ENCODE data around the gene NMNAT2.
"Not testable (repeated sequence)": the region's sequence is repeated elsewhere in the genome, so short reads cannot be mapped to it uniquely, and the experiment has no call there.

NMNAT2 gene

GRCh38 chr1:183450093-183450492, 31.9 kb upstream of the NMNAT2 start:
- no peak overlapping the region for H3K27ac ChIP-seq
- H3K36me3 ChIP-seq: no peaks in the 10 kb centered on the region
- no peak overlapping the region for H3K4me3 ChIP-seq
- H3K4me2 ChIP-seq: no peak overlapping the region
- H4K20me1 ChIP-seq: no peaks in the 10 kb centered on the region
- no peak for TF ChIP-seq Cebpa-rat (IDR thresholded peaks at IDR 0.05)
- H3K27me3 ChIP-seq: no peaks in the 10 kb centered on the region
- H3K4me1 ChIP-seq: no peaks in the 10 kb centered on the region
- no peaks in the 10 kb centered on the region for H3K9me3 ChIP-seq (replicated peaks in 1 of 11)
- no peak overlapping the region for H3K9ac ChIP-seq

DNA sequence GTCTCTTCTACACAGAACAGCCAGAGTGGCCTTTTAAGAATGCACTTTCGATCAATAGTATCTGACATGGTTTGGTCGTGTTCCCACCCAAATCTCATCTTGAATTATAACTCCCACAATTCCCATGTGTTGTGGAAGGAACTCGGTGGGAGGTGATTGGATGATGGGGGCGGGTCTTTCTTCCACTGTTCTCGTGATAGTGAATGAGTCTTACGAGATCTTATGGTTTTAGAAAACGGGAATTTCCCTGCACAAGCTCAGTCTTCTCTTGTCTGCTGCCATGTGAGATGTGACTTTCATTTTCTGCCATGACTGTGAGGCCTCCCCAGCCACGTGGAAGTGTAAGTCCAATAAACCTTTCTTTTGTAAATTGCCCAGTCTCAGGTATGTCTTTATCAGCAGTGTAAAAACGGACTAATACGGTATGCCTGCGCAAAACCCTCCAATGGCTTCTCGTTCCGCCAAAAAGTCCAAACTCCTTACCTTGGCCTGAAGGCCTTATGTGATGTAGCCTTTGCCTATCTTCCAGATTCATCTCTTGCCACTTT, 31.1 kb upstream of the NMNAT2 start:
- H3K4me1 ChIP-seq: no peaks in the 10 kb centered on the region
- H4K20me1 ChIP-seq: no peaks in the 10 kb centered on the region
- no peaks in the 10 kb centered on the region for H3K36me3 ChIP-seq
- H3K4me2 ChIP-seq: no peak overlapping the region
- H3K9me3 ChIP-seq (replicated peaks in 1 of 11): no peaks in the 10 kb centered on the region
- TF ChIP-seq Cebpa-rat (IDR thresholded peaks at IDR 0.05): no peak
- H3K27me3 ChIP-seq: no peaks in the 10 kb centered on the region
- no peak overlapping the region for H3K9ac ChIP-seq
- H3K27ac ChIP-seq: no peak overlapping the region
- no peak overlapping the region for H3K4me3 ChIP-seq

DNA sequence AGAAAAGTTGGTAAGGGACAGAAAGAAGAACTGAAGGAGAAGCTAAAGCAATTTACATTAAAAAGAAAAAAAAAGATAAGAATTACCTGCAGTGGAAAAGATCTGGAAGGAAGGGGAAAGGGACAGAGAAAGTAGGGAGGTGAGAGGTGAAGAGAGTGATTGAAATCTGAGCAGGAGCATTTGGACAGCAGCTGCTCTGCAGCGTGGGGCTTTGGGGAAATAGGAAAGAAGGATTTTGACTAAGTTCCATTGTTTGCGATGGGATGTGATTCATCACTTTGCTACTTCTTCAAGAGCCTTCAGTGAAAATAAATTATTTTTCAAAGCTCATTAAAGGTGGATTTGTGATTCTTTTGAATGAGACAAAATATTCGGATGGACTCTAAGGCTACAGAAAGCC, 26.1 kb upstream of the NMNAT2 start:
- no peaks in the 10 kb centered on the region for H4K20me1 ChIP-seq
- H3K4me3 ChIP-seq: no peak overlapping the region
- H3K4me2 ChIP-seq: no peak overlapping the region
- H3K36me3 ChIP-seq: no peaks in the 10 kb centered on the region
- H3K9me3 ChIP-seq (replicated peaks in 1 of 11): no peaks in the 10 kb centered on the region
- no peak overlapping the region for H3K9ac ChIP-seq
- H3K4me1 ChIP-seq: peaks cover 0 to 7% (median 0%) of the 10 kb centered on the region in 10 experiments; a peak in 2 of 20 replicates
- no peaks in the 10 kb centered on the region for H3K27me3 ChIP-seq
- H3K27ac ChIP-seq: no peak overlapping the region
- TF ChIP-seq Cebpa-rat (IDR thresholded peaks at IDR 0.05): no peak

DNA sequence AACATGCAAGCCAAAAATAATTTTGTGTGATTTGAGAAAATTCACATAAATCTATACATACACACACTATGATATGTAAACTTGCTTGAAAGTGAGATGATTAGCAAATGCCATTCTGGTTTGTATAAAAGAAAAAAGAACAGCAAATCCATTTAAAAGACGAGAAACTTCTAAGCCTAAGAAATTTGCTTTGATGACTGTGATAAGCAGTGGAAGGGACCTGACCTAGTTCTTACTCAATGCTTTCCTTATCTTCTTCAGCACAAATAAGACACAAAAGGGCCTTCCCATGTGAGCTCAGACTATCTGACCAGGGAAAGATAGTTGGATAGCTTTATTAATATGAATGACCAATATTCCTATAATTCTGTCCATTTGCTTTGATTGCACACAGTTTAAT, 25.3 kb upstream of the NMNAT2 start:
- Histone ChIP-seq H3K4me3 (no peak overlapping the region), H3K9ac (no peak overlapping the region), H3K36me3 (no peaks in the 10 kb centered on the region), H3K4me1 (peaks cover 0 to 7% (median 0%) of the 10 kb centered on the region in 10 experiments; a peak in 2 of 20 replicates), H4K20me1 (no peaks in the 10 kb centered on the region), H3K27ac (no peak overlapping the region), H3K4me2 (no peak overlapping the region), H3K27me3 (no peaks in the 10 kb centered on the region), H3K9me3 (replicated peaks in 1 of 11) (no peaks in the 10 kb centered on the region)
- TF ChIP-seq Cebpa-rat (IDR thresholded peaks at IDR 0.05): no peak

DNA sequence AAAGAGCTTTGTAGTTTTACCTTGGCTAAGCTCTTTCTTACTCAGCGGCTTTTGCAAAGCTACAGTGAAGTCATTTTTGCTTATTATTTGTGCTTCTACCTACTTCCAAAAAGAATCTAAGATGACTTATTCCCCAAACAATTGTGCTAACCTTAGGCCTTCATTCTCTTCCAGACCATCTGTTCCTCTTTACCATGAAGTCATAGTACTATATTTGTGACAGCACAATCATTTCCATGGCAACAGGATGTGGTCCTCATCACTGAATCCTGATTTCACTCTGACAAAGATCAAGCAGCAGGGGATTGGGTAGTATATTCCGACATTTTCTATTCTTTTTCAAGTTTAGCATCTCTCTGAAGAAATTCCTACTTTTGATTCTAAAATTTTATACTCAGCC, 24.8 kb upstream of the NMNAT2 start:
- Histone ChIP-seq H3K4me1 (peaks cover 0 to 7% (median 0%) of the 10 kb centered on the region in 10 experiments; a peak in 2 of 20 replicates), H3K4me3 (no peak overlapping the region), H3K9me3 (replicated peaks in 1 of 11) (no peaks in the 10 kb centered on the region), H3K36me3 (no peaks in the 10 kb centered on the region), H3K4me2 (no peak overlapping the region), H3K27me3 (no peaks in the 10 kb centered on the region), H3K9ac (no peak overlapping the region), H4K20me1 (no peaks in the 10 kb centered on the region), H3K27ac (no peak overlapping the region)
- TF ChIP-seq Cebpa-rat (IDR thresholded peaks at IDR 0.05): no peak

GRCh38 chr1:183438060-183438459, 19.9 kb upstream of the NMNAT2 start:
- TF ChIP-seq Cebpa-rat (IDR thresholded peaks at IDR 0.05): no peak
- no peak overlapping the region for H3K4me2 ChIP-seq
- no peaks in the 10 kb centered on the region for H3K27me3 ChIP-seq
- H3K9ac ChIP-seq: no peak overlapping the region
- no peaks in the 10 kb centered on the region for H4K20me1 ChIP-seq
- no peak overlapping the region for H3K4me3 ChIP-seq
- no peaks in the 10 kb centered on the region for H3K36me3 ChIP-seq
- H3K9me3 ChIP-seq (replicated peaks in 1 of 11): no peaks in the 10 kb centered on the region
- H3K27ac ChIP-seq: no peak overlapping the region
- peaks cover 0 to 4% (median 0%) of the 10 kb centered on the region in 10 experiments; a peak in 2 of 20 replicates for H3K4me1 ChIP-seq

DNA sequence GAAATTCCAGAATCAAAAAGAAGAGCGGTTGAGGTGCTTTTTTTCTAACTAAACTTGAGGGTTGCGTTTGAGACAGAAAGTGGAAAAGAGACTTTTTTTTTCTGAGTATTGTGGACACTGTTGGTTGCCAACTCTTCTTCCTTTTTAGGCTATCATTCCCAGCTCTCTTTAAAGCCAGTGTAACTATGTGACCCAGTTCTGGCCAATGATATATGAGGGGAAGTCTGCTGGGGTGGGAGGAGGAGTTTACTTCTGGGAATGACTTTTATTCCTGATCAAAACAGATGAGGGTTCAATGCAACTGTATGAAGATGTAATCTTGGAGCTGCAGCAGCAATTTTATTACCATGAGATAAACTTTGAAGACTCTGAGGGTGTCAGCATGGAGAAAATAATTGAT, 17.3 kb upstream of the NMNAT2 start:
- H3K27ac ChIP-seq: no peak overlapping the region
- no peak overlapping the region for H3K4me3 ChIP-seq
- no peaks in the 10 kb centered on the region for H4K20me1 ChIP-seq
- TF ChIP-seq Cebpa-rat (IDR thresholded peaks at IDR 0.05): no peak
- H3K4me2 ChIP-seq: no peak overlapping the region
- no peaks in the 10 kb centered on the region for H3K27me3 ChIP-seq
- H3K36me3 ChIP-seq: no peaks in the 10 kb centered on the region
- no peaks in the 10 kb centered on the region for H3K4me1 ChIP-seq
- peaks cover 0 to 6% (median 0%) of the 10 kb centered on the region in 11 experiments; a peak in 3 of 22 replicates for H3K9me3 ChIP-seq (replicated peaks in 1 of 11)
- no peak overlapping the region for H3K9ac ChIP-seq

- Histone ChIP-seq H3K27me3 (no peaks in the 10 kb centered on the region), H4K20me1 (no peaks in the 10 kb centered on the region), H3K4me2 (no peak overlapping the region), H3K36me3 (no peaks in the 10 kb centered on the region), H3K4me1 (no peaks in the 10 kb centered on the region), H3K9me3 (replicated peaks in 1 of 11) (peaks cover 0 to 24% (median 10%) of the 10 kb centered on the region in 11 experiments; a peak in 16 of 22 replicates), H3K27ac (no peak overlapping the region), H3K4me3 (no peak overlapping the region), H3K9ac (no peak overlapping the region)
- no peak for TF ChIP-seq Cebpa-rat (IDR thresholded peaks at IDR 0.05)
Observed at GRCh38 chr1:183433703-183434102, 15.5 kb upstream of the NMNAT2 start.

- Histone ChIP-seq H3K4me2 (no peak overlapping the region), H3K36me3 (no peaks in the 10 kb centered on the region), H3K27me3 (no peaks in the 10 kb centered on the region), H3K4me1 (no peaks in the 10 kb centered on the region), H3K9me3 (replicated peaks in 1 of 11) (peaks cover 0 to 24% (median 10%) of the 10 kb centered on the region in 11 experiments; a peak in 16 of 22 replicates), H3K4me3 (no peak overlapping the region), H3K27ac (no peak overlapping the region), H3K9ac (no peak overlapping the region), H4K20me1 (no peaks in the 10 kb centered on the region)
- TF ChIP-seq Cebpa-rat (IDR thresholded peaks at IDR 0.05): no peak
Observed at GRCh38 chr1:183432548-183432875, 14.3 kb upstream of the NMNAT2 start.

GRCh38 chr1:183431840-183432547, 13.8 kb upstream of the NMNAT2 start:
- H3K4me1 ChIP-seq: no peaks in the 10 kb centered on the region
- H3K4me3 ChIP-seq: no peak overlapping the region
- no peaks in the 10 kb centered on the region for H3K27me3 ChIP-seq
- no peak overlapping the region for H3K4me2 ChIP-seq
- no peak overlapping the region for H3K9ac ChIP-seq
- H4K20me1 ChIP-seq: no peaks in the 10 kb centered on the region
- no peak overlapping the region for H3K27ac ChIP-seq
- no peak for TF ChIP-seq Cebpa-rat (IDR thresholded peaks at IDR 0.05)
- H3K36me3 ChIP-seq: no peaks in the 10 kb centered on the region
- H3K9me3 ChIP-seq (replicated peaks in 1 of 11): peaks cover 0 to 26% (median 11%) of the 10 kb centered on the region in 11 experiments; a peak in 17 of 22 replicates

DNA sequence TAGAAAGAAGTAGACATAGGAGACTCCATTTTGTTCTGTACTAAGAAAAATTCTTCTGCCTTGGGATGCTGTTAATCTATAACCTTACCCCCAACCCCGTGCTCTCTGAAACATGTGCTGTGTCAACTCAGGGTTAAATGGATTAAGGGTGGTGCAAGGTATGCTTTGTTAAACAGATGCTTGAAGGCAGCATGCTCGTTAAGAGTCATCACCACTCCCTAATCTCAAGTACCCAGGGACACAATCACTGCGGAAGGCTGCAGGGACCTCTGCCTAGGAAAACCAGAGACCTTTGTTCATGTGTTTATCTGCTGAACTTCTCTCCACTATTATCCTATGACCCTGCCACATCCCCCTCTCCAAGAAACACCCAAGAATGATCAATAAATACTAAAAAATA, 9.4 kb upstream of the NMNAT2 start:
- not testable (repeated sequence) for H3K9ac ChIP-seq, H3K4me1 ChIP-seq, H3K27ac ChIP-seq, H3K36me3 ChIP-seq, H3K27me3 ChIP-seq, H4K20me1 ChIP-seq, H3K4me3 ChIP-seq, H3K4me2 ChIP-seq
- H3K9me3 ChIP-seq (replicated peaks in 1 of 11): peaks cover 0 to 33% (median 15%) of the 10 kb centered on the region in 11 experiments; a peak in 17 of 22 replicates

Data from BLaER1 treated with 17β-estradiol and CSF1 and Interleukin-3, amounts not matched to agents 10 nM and 100 nM (cell line).